GM12891 (cell line): ENCODE results near the gene SCAPER.

Experiments
- POLR2A ChIP-seq: IDR thresholded peaks from 2 replicates; pipeline ENCODE4 v1.6.1; 2011; ENCODE audit warnings: low read depth, low read length, control low read depth
- TAF1 ChIP-seq: IDR thresholded peaks from 2 replicates; pipeline ENCODE4 v1.6.1; 2011; ENCODE audit warnings: low read depth, low read length, control low read depth

GRCh38 chr15:76448755-76449154, 456.4 kb downstream of the SCAPER start:
- TF ChIP-seq TAF1 (no peak), POLR2A (no peak)
